Colonic mucosa (tissue), 4 donors: Measurements from ENCODE around the gene TMEM132D. TPM values are rescaled to one million over a fixed set of nuclear protein-coding genes. Genes with fewer than 3 reads are reported as not detected.

ENCODE experiments used
- DNase-seq: peaks from one replicate; pipeline ENCODE4 v3.0.0-alpha.2; 2020
- H3K27ac ChIP-seq: fragments of 200-600 bp; one replicate; pipeline ENCODE4 v1.8.0; 2021
- H3K27me3 ChIP-seq: fragments of 200-600 bp; one replicate; pipeline ENCODE4 v1.8.0; 2021
- H3K36me3 ChIP-seq: fragments of 200-600 bp; one replicate; pipeline ENCODE4 v1.8.0; 2021
- H3K4me1 ChIP-seq: fragments of 200-600 bp; one replicate; pipeline ENCODE4 v1.8.0; 2021; ENCODE audit warnings: mild to moderate bottlenecking
- H3K4me3 ChIP-seq: fragments of 200-600 bp; one replicate; pipeline ENCODE4 v1.8.0; 2021
- H3K9ac ChIP-seq, 2 donors: one replicate each; pipeline ENCODE4 v1.7.0; 2013; ENCODE audit warnings: control low read depth in 2 of 2, low read depth in 2 of 2, low read length in 2 of 2
- H3K9me3 ChIP-seq: fragments of 200-600 bp; one replicate; pipeline ENCODE4 v1.8.0; 2021
- intact Hi-C: fragments of 100-400 bp; cut with DNase I; formaldehyde crosslinking; loops from one replicate; pipeline ENCODE4 v1.14.1; 2022
- total RNA-seq, 2 donors: library from RNA; stranded (reverse); fragmentation: NEBNext Ultra II Directional in 1 of 2; extraction: Animal tissue kit (Norgen Biotek cat#: 25700) in 1 of 2; gene quantifications; one replicate each; pipeline ENCODE4 v1.2.1, GENCODE V29; 2021
- TF ChIP-seq, protein P1 (sequence below): fragments of 200-600 bp; IDR thresholded peaks from one replicate; pipeline ENCODE4 v1.8.0; 2022; ENCODE audit warnings: antibody characterized with exemption, mild to moderate bottlenecking
- donor health status: healthy.
- donor health status: DM: no; HTN: no; CAD: no.
- donor health status: DM: no; HTN: no; CAD: no.

TMEM132D gene
- total RNA-seq, 2 donors from 2014 or later: 0.17 to 0.32 TPM

DNA sequence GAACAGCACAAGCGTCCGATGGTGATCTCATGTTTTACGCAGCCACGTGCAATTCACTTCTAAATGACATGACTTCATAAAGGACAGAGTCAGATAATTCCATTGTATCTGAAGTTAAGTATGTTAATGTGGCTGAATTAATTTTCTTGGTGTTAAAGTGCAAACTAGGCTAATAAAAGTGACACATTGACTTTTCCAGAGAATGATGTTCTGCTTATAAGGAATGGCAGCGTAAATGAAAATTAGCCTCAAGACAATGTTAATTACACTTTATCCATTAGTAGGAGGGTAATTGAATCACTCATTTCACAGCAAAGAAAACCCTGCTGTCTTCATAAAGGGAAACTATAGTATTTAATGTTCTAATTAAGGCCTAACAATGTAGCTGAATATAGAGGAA is 624.1 kb downstream of the TMEM132D start:
- Histone ChIP-seq H3K9me3 (no peaks in the 10 kb centered on the region), H3K4me1 (no peaks in the 10 kb centered on the region), H3K27ac (no peak overlapping the region), H3K4me3 (no peak overlapping the region), H3K27me3 (no peaks in the 10 kb centered on the region), H3K9ac (no peak overlapping the region), H3K36me3 (no peaks in the 10 kb centered on the region)
- no peak for DNase-seq
- TF ChIP-seq, protein P1, sequence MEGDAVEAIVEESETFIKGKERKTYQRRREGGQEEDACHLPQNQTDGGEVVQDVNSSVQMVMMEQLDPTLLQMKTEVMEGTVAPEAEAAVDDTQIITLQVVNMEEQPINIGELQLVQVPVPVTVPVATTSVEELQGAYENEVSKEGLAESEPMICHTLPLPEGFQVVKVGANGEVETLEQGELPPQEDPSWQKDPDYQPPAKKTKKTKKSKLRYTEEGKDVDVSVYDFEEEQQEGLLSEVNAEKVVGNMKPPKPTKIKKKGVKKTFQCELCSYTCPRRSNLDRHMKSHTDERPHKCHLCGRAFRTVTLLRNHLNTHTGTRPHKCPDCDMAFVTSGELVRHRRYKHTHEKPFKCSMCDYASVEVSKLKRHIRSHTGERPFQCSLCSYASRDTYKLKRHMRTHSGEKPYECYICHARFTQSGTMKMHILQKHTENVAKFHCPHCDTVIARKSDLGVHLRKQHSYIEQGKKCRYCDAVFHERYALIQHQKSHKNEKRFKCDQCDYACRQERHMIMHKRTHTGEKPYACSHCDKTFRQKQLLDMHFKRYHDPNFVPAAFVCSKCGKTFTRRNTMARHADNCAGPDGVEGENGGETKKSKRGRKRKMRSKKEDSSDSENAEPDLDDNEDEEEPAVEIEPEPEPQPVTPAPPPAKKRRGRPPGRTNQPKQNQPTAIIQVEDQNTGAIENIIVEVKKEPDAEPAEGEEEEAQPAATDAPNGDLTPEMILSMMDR: no peak
- intact Hi-C loops: no loop called here

DNA sequence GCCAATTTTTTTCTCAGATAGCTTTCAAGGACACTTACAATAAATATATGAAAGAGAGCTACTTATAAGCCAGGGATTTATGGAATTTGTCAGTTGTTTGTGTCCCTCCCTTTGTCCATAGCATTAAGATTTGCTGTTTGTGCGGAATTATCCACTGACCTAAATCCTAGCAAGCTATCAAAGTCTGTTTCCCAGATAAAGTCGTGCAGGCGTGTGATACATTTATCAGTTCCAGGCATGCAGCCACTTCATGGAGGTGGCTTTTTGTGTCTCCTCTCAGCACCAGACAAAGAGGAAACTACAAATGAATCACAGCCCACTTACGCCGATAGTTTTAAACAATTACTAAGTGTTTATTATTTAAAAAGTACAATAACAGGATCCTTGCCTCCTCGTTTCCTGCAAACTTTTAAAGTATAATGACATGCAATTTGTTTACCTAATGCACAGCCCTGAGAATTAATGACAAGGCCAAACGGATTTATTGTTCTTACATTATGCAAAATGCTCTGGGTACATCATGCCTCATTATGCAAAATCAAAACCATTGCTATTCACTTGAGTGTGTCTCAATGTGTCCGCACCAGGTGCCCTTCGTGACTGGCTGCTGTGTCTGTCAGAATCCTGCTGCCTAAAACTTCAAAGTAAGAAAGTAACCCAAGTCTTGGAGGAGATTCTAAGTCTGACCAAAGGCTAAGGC is 627.3 kb downstream of the TMEM132D start:
- Histone ChIP-seq H3K27me3 (no peaks in the 10 kb centered on the region), H3K9ac (no peak overlapping the region), H3K4me3 (no peak overlapping the region), H3K9me3 (no peaks in the 10 kb centered on the region), H3K27ac (no peak overlapping the region), H3K36me3 (no peaks in the 10 kb centered on the region), H3K4me1 (no peaks in the 10 kb centered on the region)
- intact Hi-C loops: no loop called here
- no peak for DNase-seq
- TF ChIP-seq, protein P1: no peak

DNA sequence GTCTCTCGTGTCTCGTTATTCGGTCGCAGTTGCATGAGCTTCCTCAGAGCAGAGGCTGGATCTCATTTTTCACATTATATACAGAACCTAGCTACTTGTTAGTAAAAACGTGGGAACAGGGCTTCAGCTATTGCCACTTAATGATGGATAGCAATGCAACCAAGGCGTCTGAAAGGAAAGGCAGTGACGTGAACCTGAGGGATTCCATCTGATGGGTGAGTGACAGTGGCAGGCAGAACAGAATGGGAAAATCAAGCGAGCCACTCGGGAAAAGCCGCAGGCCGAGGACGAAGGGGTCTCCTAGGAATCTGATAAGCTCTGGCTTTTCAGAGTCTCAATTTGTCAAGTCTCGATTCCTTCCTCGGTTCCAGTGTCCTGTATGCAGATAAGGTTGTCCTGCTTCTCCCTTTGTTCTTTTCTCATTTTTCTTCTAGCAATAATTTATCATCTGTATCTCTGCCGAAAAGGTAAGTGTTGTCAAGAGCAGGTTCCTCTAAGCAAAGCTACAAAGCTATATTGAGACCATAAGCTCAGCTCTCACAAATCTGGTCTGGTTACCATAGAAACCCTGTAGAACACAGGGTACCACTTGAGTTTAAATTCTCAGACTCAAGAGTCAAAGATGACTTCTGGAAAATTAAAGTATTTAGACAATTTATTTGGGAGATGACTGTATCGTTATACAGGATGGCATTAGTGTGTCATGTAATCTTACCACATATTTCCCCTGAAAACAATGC is 633.9 kb downstream of the TMEM132D start:
- intact Hi-C loops: no loop called here
- TF ChIP-seq, protein P1: no peak

DNA sequence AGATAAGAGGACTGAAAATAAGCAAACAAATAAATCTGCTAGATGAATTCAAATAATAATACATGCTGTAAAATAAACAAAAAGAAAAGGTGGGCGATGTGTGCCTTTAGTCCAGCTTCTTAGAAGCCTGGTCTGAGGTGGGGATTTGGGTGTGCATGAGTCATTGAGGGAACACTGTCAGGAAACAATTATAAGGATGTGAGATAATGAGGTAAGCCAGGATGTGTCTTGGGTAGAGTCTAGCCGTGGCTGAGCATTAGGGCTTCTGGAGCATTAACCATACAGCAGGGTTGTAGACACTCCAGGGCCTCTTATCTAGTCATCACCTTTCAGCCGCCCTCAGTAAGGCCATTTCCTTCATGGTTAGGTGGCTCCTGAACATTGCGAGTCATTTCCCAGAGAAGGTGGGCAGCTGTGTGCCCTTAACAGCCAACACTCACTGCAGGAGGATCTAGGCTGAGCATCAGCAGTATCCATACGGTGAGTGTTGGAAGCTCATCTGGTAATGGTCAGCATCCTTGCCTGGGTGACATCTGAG is 645.0 kb downstream of the TMEM132D start:
- H3K4me3 ChIP-seq: no peak overlapping the region
- no peaks in the 10 kb centered on the region for H3K36me3 ChIP-seq
- H3K9me3 ChIP-seq: no peaks in the 10 kb centered on the region
- no peak for DNase-seq
- H3K27ac ChIP-seq: no peak overlapping the region
- intact Hi-C loops: no loop called here
- no peaks in the 10 kb centered on the region for H3K4me1 ChIP-seq
- TF ChIP-seq, protein P1: no peak
- no peak overlapping the region for H3K9ac ChIP-seq
- no peaks in the 10 kb centered on the region for H3K27me3 ChIP-seq

More for the DNA sequence above, 633.9 kb downstream of the TMEM132D start:
- no peak overlapping the region for H3K27ac ChIP-seq
- no peaks in the 10 kb centered on the region for H3K36me3 ChIP-seq
- H3K4me1 ChIP-seq: no peaks in the 10 kb centered on the region
- no peaks in the 10 kb centered on the region for H3K9me3 ChIP-seq
- no peak for DNase-seq
- H3K27me3 ChIP-seq: no peaks in the 10 kb centered on the region
- no peak overlapping the region for H3K4me3 ChIP-seq
- H3K9ac ChIP-seq: no peak overlapping the region

DNA sequence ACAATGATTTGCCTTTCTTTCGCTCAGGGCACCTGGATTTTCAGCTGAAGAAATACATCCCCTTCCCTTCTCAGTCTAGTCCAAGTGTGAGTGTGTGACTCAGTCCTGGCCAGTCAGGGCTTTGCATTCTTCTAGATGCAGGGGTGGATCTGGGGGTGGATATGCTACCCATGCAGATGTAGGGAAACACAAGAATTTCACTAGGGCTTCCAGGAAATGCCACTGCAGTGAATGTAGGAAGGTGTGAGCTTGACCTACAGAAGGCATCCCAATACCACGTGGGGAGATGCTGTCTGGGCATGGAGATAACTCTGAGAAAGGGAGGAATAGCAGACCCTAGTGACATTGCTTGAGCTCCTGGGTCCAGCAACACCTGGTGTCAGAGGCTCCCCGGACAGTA is 646.3 kb downstream of the TMEM132D start:
- Histone ChIP-seq H3K4me1 (no peaks in the 10 kb centered on the region), H3K27me3 (no peaks in the 10 kb centered on the region), H3K36me3 (no peaks in the 10 kb centered on the region), H3K27ac (no peak overlapping the region), H3K9ac (no peak overlapping the region), H3K9me3 (no peaks in the 10 kb centered on the region), H3K4me3 (no peak overlapping the region)
- intact Hi-C loops: no loop called here
- TF ChIP-seq, protein P1: no peak
- no peak for DNase-seq
